ENCODE data around the gene RRM2. TPM values are rescaled to one million over a fixed set of nuclear protein-coding genes. Genes with fewer than 3 reads are reported as not detected.

Gene RRM2
- total RNA-seq, 3 donors from 2014 or later (not counting 1 experiment from before 2014, with no cell fraction given): 16.1 to 22.1 (median 18.5) TPM

DNA sequence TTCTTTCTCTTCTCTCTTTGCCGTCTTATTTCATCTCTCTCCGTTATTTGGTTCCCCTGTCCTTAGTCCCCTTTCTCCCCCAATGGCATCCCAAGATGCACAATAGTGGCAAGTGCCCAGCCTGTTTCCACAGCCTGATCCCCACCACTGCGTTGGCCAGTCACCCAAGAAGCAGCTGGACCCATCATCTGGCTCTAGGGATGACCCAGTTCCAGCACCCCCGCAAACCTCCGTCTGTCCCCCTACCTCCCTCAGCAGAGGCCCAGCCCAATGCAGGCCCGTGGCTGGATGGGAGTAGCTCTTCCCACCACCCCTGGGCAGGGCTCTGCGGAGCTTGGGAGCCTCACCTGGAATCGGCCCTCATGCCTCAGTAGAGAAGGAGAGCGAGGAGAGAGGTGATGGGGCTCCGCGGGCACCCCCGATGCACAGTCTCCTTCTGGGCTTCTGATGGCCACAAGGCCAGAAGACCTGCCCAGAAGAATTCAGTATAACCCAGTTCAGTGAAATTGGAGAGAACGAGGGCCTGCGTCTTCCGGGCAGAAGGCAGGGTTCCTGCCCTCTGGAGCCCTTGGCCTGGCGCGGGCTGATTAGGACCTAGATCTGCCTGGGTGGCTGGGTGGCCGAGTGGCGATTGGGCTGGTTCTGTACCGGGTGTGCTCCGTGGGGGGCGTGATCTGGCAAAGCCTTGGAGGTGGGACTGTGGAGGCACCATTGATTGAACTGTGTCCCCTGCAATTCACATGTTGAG lies 50.9 kb downstream of the RRM2 start:
- DNase-seq: no peak
- 97% methylated on average over 22 of the region's 22 CpGs for WGBS (ENCODE audit: insufficient coverage)
- no peaks in the 10 kb centered on the region for H3K4me1 ChIP-seq (ENCODE audit: control insufficient read depth, insufficient read depth, low read length)
- no peak for ATAC-seq
- H3K27me3 ChIP-seq (ENCODE audit: control insufficient read depth, insufficient read depth, low read length): no peaks in the 10 kb centered on the region
- H3K4me3 Mint-ChIP-seq: no peak overlapping the region
- H3K4me1 Mint-ChIP-seq: peaks cover 0 to 4% of the 10 kb centered on the region in 2 donors
- H3K4me3 ChIP-seq (ENCODE audit: low read length): no peak overlapping the region
- H3K9me3 Mint-ChIP-seq: no peaks in the 10 kb centered on the region
- H3K27ac ChIP-seq (ENCODE audit: low read length): no peak overlapping the region
- H3K27ac Mint-ChIP-seq: no peak overlapping the region
- TF ChIP-seq CTCF (IDR thresholded peaks at IDR 0.05): no peak
- intact Hi-C loops (cut with micrococcal nuclease): no loop called here
- no peaks in the 10 kb centered on the region for H3K36me3 ChIP-seq (ENCODE audit: control insufficient read depth, insufficient read depth, low read length)
- no peaks in the 10 kb centered on the region for H3K27me3 Mint-ChIP-seq (ENCODE audit: low read depth in 2 of 2)
- no peaks in the 10 kb centered on the region for H3K9me3 ChIP-seq (ENCODE audit: control insufficient read depth, insufficient read depth, low read length)
- H3K36me3 Mint-ChIP-seq: no peaks in the 10 kb centered on the region

GRCh38 chr2:10174173-10174572 lies 51.6 kb downstream of the RRM2 start:
- Mint-ChIP-seq H3K36me3 (no peaks in the 10 kb centered on the region), H3K4me3 (no peak overlapping the region), H3K4me1 (no peaks in the 10 kb centered on the region), H3K9me3 (no peaks in the 10 kb centered on the region), H3K27ac (no peak overlapping the region), H3K27me3 (ENCODE audit: low read depth in 2 of 2) (no peaks in the 10 kb centered on the region)
- ATAC-seq: no peak
- H3K36me3 ChIP-seq (ENCODE audit: control insufficient read depth, insufficient read depth, low read length): no peaks in the 10 kb centered on the region
- intact Hi-C loops (cut with micrococcal nuclease): no loop called here
- 97% methylated on average over 8 of the region's 9 CpGs for WGBS (ENCODE audit: insufficient coverage)
- H3K4me1 ChIP-seq (ENCODE audit: control insufficient read depth, insufficient read depth, low read length): no peaks in the 10 kb centered on the region
- TF ChIP-seq CTCF (IDR thresholded peaks at IDR 0.05): no peak
- H3K27me3 ChIP-seq (ENCODE audit: control insufficient read depth, insufficient read depth, low read length): no peaks in the 10 kb centered on the region
- no peak for DNase-seq
- no peak overlapping the region for H3K4me3 ChIP-seq (ENCODE audit: low read length)
- H3K27ac ChIP-seq (ENCODE audit: low read length): no peak overlapping the region
- H3K9me3 ChIP-seq (ENCODE audit: control insufficient read depth, insufficient read depth, low read length): no peaks in the 10 kb centered on the region

- Histone ChIP-seq H3K27me3 (ENCODE audit: control insufficient read depth, insufficient read depth, low read length) (no peaks in the 10 kb centered on the region), H3K4me3 (ENCODE audit: low read length) (no peak overlapping the region), H3K36me3 (ENCODE audit: control insufficient read depth, insufficient read depth, low read length) (no peaks in the 10 kb centered on the region), H3K4me1 (ENCODE audit: control insufficient read depth, insufficient read depth, low read length) (no peaks in the 10 kb centered on the region), H3K27ac (ENCODE audit: low read length) (no peak overlapping the region), H3K9me3 (ENCODE audit: control insufficient read depth, insufficient read depth, low read length) (no peaks in the 10 kb centered on the region)
- Mint-ChIP-seq H3K4me1 (no peaks in the 10 kb centered on the region), H3K4me3 (no peak overlapping the region), H3K36me3 (no peaks in the 10 kb centered on the region), H3K9me3 (no peaks in the 10 kb centered on the region), H3K27ac (peak overlapping the region in 1 of 2 donors; percentile 29), H3K27me3 (ENCODE audit: low read depth in 2 of 2) (no peaks in the 10 kb centered on the region)
- 98% methylated on average over 9 of the region's 10 CpGs for WGBS (ENCODE audit: insufficient coverage)
- DNase-seq: no peak
- ATAC-seq: no peak
- intact Hi-C loops (cut with micrococcal nuclease): no loop called here
- no peak for TF ChIP-seq CTCF (IDR thresholded peaks at IDR 0.05)
These were observed 52.9 kb downstream of the RRM2 start for GRCh38 chr2:10175441-10175840.

DNA sequence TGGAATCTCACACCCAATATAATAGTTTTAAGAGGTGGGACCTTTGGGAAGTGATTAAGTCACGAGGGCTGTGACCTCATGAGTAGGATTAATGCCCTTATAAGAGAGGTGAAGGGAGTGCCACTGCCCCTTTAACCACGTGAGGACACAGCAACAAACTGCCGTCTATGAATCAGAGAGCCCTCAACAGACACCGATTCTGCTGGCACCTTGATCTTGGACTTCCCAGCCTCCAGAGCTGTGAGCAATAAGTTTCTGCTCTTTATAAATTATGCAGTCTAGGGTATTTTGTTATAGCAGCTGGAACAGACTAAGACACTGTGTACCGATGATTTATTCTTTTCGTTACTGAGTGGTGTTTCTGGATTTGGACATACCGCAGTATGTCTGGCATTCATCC lies 56.2 kb downstream of the RRM2 start:
- Mint-ChIP-seq H3K27ac (no peak overlapping the region), H3K4me1 (no peaks in the 10 kb centered on the region), H3K4me3 (no peak overlapping the region), H3K27me3 (ENCODE audit: low read depth in 2 of 2) (no peaks in the 10 kb centered on the region), H3K9me3 (no peaks in the 10 kb centered on the region), H3K36me3 (no peaks in the 10 kb centered on the region)
- Histone ChIP-seq H3K27ac (ENCODE audit: low read length) (no peak overlapping the region), H3K4me3 (ENCODE audit: low read length) (no peak overlapping the region), H3K36me3 (ENCODE audit: control insufficient read depth, insufficient read depth, low read length) (no peaks in the 10 kb centered on the region), H3K4me1 (ENCODE audit: control insufficient read depth, insufficient read depth, low read length) (no peaks in the 10 kb centered on the region), H3K9me3 (ENCODE audit: control insufficient read depth, insufficient read depth, low read length) (no peaks in the 10 kb centered on the region), H3K27me3 (ENCODE audit: control insufficient read depth, insufficient read depth, low read length) (no peaks in the 10 kb centered on the region)
- 94% methylated on average over 7 of the region's 7 CpGs for WGBS (ENCODE audit: insufficient coverage)
- no peak for DNase-seq
- intact Hi-C loops (cut with micrococcal nuclease): no loop called here
- TF ChIP-seq CTCF (IDR thresholded peaks at IDR 0.05): no peak
- ATAC-seq: no peak

Data from natural killer cell (primary cell).